ENCODE results near the gene RASA1. TPM values are rescaled to one million over a fixed set of nuclear protein-coding genes. Genes with fewer than 3 reads are reported as not detected.

RASA1 gene
- total RNA-seq, 1 experiment from 2014 or later, result 23.9 TPM

- intact Hi-C loops (cut with micrococcal nuclease), result loop anchor here (10.0 kb wide), 1 partner anchor 852 kb away; the partner anchor contains the start of gene TMEM161B
- BruUV-seq (replicated peaks), result no TSS peak
- Histone ChIP-seq H3K4me2 (ENCODE audit: low read length) (peak within 1 kb of the TSS; percentile 91), H3K79me2 (ENCODE audit: insufficient read depth, low read length) (peaks cover 47% of the 10 kb centered on the region), H3K27ac (ENCODE audit: low read depth, low read length) (peak within 1 kb of the TSS; percentile 76), H3K9me3 (ENCODE audit: control insufficient read depth in 1 of 2, insufficient read depth in 1 of 2, low read depth in 1 of 2, low read length in 2 of 2) (no peaks in the 10 kb centered on the region), H3K4me1 (ENCODE audit: control insufficient read depth in 1 of 2, insufficient read depth in 2 of 2, low read length in 2 of 2) (peaks cover 4 to 9% of the 10 kb centered on the region in 2 experiments; a peak in 3 of 4 replicates), H3K9me2 (ENCODE audit: insufficient read depth) (no peaks in the 10 kb centered on the region), H2AFZ (ENCODE audit: low read depth, low read length, poor library complexity, severe bottlenecking) (peak within 1 kb of the TSS; percentile 75), H3K4me3 (replicated peaks in 1 of 2; ENCODE audit: low read depth in 1 of 2, low read length in 2 of 2) (peak within 1 kb of the TSS; percentile 82 to 99), H3K36me3 (ENCODE audit: control insufficient read depth in 1 of 2, insufficient read depth in 2 of 2, low read length in 2 of 2) (peaks cover 24 to 26% of the 10 kb centered on the region in 2 experiments), H3K27me3 (ENCODE audit: insufficient read depth, low read length) (no peaks in the 10 kb centered on the region), H4K20me1 (ENCODE audit: insufficient read depth) (no peaks in the 10 kb centered on the region), H3K9ac (ENCODE audit: low read length) (peak within 1 kb of the TSS; percentile 96)
- peak; percentile 96 for DNase-seq (ENCODE audit: low read depth, low spot score)
- ChIA-PET POLR2A (interaction anchor here (0.9 to 1.5 kb wide), 3 partner anchors 293 to 1278 kb away, joined by 3 to 4 read pairs (median 3); no protein-coding TSS in a partner anchor), CTCF (interaction anchor here (0.8 to 1.7 kb wide), 4 partner anchors 13 to 1312 kb away, joined by 3 to 9 read pairs (median 4); no protein-coding TSS in a partner anchor), RAD21 (ENCODE audit: low non-redundant PET in 1 of 2, low total read pairs in 2 of 2, uncharacterized antibody in 2 of 2, unreplicated experiment in 2 of 2) (no interaction called here)
- TF ChIP-seq ZNF274 (IDR thresholded peaks at IDR 0.05; ENCODE audit: low read depth, low read length) (no peak), SIN3A (IDR thresholded peaks at IDR 0.05; ENCODE audit: low read depth) (peak; percentile 85), EZH2phosphoT487 (IDR thresholded peaks at IDR 0.05; ENCODE audit: borderline replicate concordance) (no peak), ZBTB33 (IDR thresholded peaks at IDR 0.05; ENCODE audit: extremely low read depth, insufficient replicate concordance, low read length) (peak; percentile 92), POLR2A (IDR thresholded peaks at IDR 0.05; ENCODE audit: borderline replicate concordance, extremely low read depth, insufficient read depth, insufficient read length) (peak; percentile 90), RAD21 (IDR thresholded peaks at IDR 0.05; ENCODE audit: low read depth) (no peak; the same call in 1 of the 2 replicates), CBX3 (IDR thresholded peaks at IDR 0.05; ENCODE audit: low read depth) (no peak; the same call in 1 of the 2 replicates), POLR2AphosphoS5 (IDR thresholded peaks at IDR 0.05; ENCODE audit: low read depth, low read length) (peak; percentile 93), YY1 (IDR thresholded peaks at IDR 0.05; ENCODE audit: extremely low read depth, insufficient replicate concordance, low read depth, low read length) (peak; percentile 59), ELF1 (IDR thresholded peaks at IDR 0.05; ENCODE audit: borderline replicate concordance, low read depth) (peak; percentile 74), SP1 (IDR thresholded peaks at IDR 0.05; ENCODE audit: low read depth) (peak; percentile 82), SRF (IDR thresholded peaks at IDR 0.05; ENCODE audit: low read depth) (peak; percentile 74; the same call in 1 of the 2 replicates)
- TF ChIP-seq, protein P1, sequence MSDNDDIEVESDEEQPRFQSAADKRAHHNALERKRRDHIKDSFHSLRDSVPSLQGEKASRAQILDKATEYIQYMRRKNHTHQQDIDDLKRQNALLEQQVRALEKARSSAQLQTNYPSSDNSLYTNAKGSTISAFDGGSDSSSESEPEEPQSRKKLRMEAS (IDR thresholded peaks at IDR 0.05), result 0 out of 2 replicates have a peak, but pooled peaks have one; percentile 38
- TF ChIP-seq, protein P2, sequence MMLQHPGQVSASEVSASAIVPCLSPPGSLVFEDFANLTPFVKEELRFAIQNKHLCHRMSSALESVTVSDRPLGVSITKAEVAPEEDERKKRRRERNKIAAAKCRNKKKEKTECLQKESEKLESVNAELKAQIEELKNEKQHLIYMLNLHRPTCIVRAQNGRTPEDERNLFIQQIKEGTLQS (IDR thresholded peaks at IDR 0.05), result no peak
- peak; percentile 99 for ATAC-seq
These were observed 145.1 kb downstream of the RASA1 start, which contains the start of gene CCNH for GRCh38 chr5:87412630-87413342. Gene CCNH, minus strand, starts transcription at chr5:87412930. Its CDS starts 136 bp downstream, at chr5:87412794.

All from HCT116 (cell line).